Fibroblast of skin of abdomen (primary cell): Measurements from ENCODE around the gene CLRN1.
A peak's percentile ranks its signal among the peaks of the same experiment; 100 is the strongest.

Experiments used
- DNase-seq: peaks from one replicate; pipeline ENCODE4 v3.0.0-alpha.2; 2013

CLRN1 gene

GRCh38 chr3:150920236-150920635 is 52.3 kb downstream of the CLRN1 start:
- DNase-seq: no peak

GRCh38 chr3:150917951-150918350 is 54.6 kb downstream of the CLRN1 start:
- no peak for DNase-seq

- no peak for DNase-seq
Observed at GRCh38 chr3:150913133-150913922, 59.2 kb downstream of the CLRN1 start.

GRCh38 chr3:150912501-150912900 is 60.0 kb downstream of the CLRN1 start:
- DNase-seq: no peak

- no peak for DNase-seq
Observed at GRCh38 chr3:150911771-150912170, 60.8 kb downstream of the CLRN1 start.

- DNase-seq: no peak
Observed at GRCh38 chr3:150906461-150906860, 66.1 kb downstream of the CLRN1 start.

GRCh38 chr3:150905746-150906145 is 66.8 kb downstream of the CLRN1 start:
- no peak for DNase-seq

GRCh38 chr3:150905339-150905738 is 67.2 kb downstream of the CLRN1 start, which contains the start of gene MINDY4B:
Gene MINDY4B, minus strand, starts transcription at chr3:150905439. Its CDS starts 0 bp downstream, at chr3:150905439.
- DNase-seq: no peak

GRCh38 chr3:150902988-150903387 is 69.5 kb downstream of the CLRN1 start:
- no peak for DNase-seq

GRCh38 chr3:150901793-150902192 is 70.7 kb downstream of the CLRN1 start:
- DNase-seq: no peak

- no peak for DNase-seq
Observed at GRCh38 chr3:150899141-150899540, 73.4 kb downstream of the CLRN1 start.

- no peak for DNase-seq
Observed at GRCh38 chr3:150898046-150898754, 74.3 kb downstream of the CLRN1 start.

- no peak for DNase-seq
Observed at GRCh38 chr3:150897592-150897991, 74.9 kb downstream of the CLRN1 start.

GRCh38 chr3:150890831-150891230 is 81.7 kb downstream of the CLRN1 start:
- no peak for DNase-seq

- peak; percentile 44 for DNase-seq
Observed at GRCh38 chr3:150890295-150890694, 82.2 kb downstream of the CLRN1 start.

- no peak for DNase-seq
Observed at GRCh38 chr3:150889106-150889505, 83.4 kb downstream of the CLRN1 start.

- DNase-seq: no peak
Observed at GRCh38 chr3:150887031-150887430, 85.5 kb downstream of the CLRN1 start.

GRCh38 chr3:150885535-150885934 is 87.0 kb downstream of the CLRN1 start:
- DNase-seq: no peak

GRCh38 chr3:150878996-150879575 is 93.4 kb downstream of the CLRN1 start:
- no peak for DNase-seq

- DNase-seq: no peak
Observed at GRCh38 chr3:150878290-150878689, 94.2 kb downstream of the CLRN1 start.

GRCh38 chr3:150877303-150877702 is 95.2 kb downstream of the CLRN1 start:
- no peak for DNase-seq

- no peak for DNase-seq
Observed at GRCh38 chr3:150876611-150877265, 95.8 kb downstream of the CLRN1 start.
